ENCODE measurements around the gene DDRGK1.

Gene DDRGK1

GRCh38 chr20:3199206-3199605 is 5.3 kb downstream of the DDRGK1 start:
- no peaks in the 10 kb centered on the region for H3K9me3 ChIP-seq (ENCODE audit: insufficient read depth, low read length)
- H3K79me2 ChIP-seq (ENCODE audit: low read length): peaks cover 22% of the 10 kb centered on the region
- no peaks in the 10 kb centered on the region for H4K20me1 ChIP-seq (ENCODE audit: insufficient read depth, low read length)
- H3K4me1 ChIP-seq (ENCODE audit: low read length): peaks cover 7% of the 10 kb centered on the region; the same call in 1 of the 2 replicates
- H3K27me3 ChIP-seq (ENCODE audit: low read depth, low read length): no peaks in the 10 kb centered on the region
- peaks cover 57% of the 10 kb centered on the region for H3K36me3 ChIP-seq (replicated peaks; ENCODE audit: low read depth, low read length)
- no peak overlapping the region for H3K4me2 ChIP-seq (ENCODE audit: low read length)
- no peak for TF ChIP-seq EZH2phosphoT487 (IDR thresholded peaks at IDR 0.05; ENCODE audit: low read depth)
- TF ChIP-seq CTCF (IDR thresholded peaks at IDR 0.05; ENCODE audit: low read depth, low read length): no peak
- H3K27ac ChIP-seq (ENCODE audit: low read length): no peak overlapping the region
- H3K9ac ChIP-seq (ENCODE audit: low read length): no peak overlapping the region
- no peak overlapping the region for H2AFZ ChIP-seq (ENCODE audit: low read depth, low read length)
- H3K4me3 ChIP-seq (ENCODE audit: low read length): no peak overlapping the region

DNA sequence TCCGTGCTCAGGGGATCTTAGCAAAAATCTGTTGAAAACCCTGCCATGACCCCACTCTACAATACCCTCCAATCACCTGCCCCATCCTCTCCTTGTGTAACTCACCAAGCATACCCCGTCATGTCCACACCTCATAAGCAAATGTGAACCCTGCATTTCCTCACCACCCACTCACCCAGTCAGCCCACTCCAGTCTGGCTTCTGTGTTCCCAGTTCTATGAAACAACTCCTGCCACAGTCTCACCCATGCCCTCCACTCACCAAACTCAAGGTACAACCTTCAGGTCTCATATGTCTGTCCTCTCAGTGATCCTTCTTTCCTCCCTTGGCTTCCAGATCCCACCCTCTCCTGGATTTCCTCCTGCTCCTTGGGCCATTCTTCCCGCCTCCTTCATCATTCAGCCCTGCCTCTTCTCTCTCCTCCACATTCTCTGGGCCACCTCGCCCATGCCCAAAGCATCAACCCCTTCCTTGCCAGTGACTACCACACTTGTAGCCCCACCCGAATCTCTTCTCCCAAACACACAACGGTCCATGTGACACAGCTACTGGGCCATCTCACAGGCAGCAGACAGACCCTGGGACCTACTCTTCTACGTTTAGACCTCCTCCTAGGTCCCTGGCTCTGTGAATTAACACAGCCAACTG is 8.8 kb downstream of the DDRGK1 start:
- H3K27me3 ChIP-seq (ENCODE audit: low read depth, low read length): no peaks in the 10 kb centered on the region
- no peak overlapping the region for H2AFZ ChIP-seq (ENCODE audit: low read depth, low read length)
- no peak overlapping the region for H3K4me2 ChIP-seq (ENCODE audit: low read length)
- H3K27ac ChIP-seq (ENCODE audit: low read length): no peak overlapping the region
- no peaks in the 10 kb centered on the region for H4K20me1 ChIP-seq (ENCODE audit: insufficient read depth, low read length)
- no peaks in the 10 kb centered on the region for H3K79me2 ChIP-seq (ENCODE audit: low read length)
- no peak overlapping the region for H3K9ac ChIP-seq (ENCODE audit: low read length)
- H3K4me1 ChIP-seq (ENCODE audit: low read length): no peaks in the 10 kb centered on the region
- no peak for TF ChIP-seq EZH2phosphoT487 (IDR thresholded peaks at IDR 0.05; ENCODE audit: low read depth)
- no peak for TF ChIP-seq CTCF (IDR thresholded peaks at IDR 0.05; ENCODE audit: low read depth, low read length)
- no peak overlapping the region for H3K4me3 ChIP-seq (ENCODE audit: low read length)
- H3K9me3 ChIP-seq (ENCODE audit: insufficient read depth, low read length): no peaks in the 10 kb centered on the region
- H3K36me3 ChIP-seq (replicated peaks; ENCODE audit: low read depth, low read length): peaks cover 75% of the 10 kb centered on the region

DNA sequence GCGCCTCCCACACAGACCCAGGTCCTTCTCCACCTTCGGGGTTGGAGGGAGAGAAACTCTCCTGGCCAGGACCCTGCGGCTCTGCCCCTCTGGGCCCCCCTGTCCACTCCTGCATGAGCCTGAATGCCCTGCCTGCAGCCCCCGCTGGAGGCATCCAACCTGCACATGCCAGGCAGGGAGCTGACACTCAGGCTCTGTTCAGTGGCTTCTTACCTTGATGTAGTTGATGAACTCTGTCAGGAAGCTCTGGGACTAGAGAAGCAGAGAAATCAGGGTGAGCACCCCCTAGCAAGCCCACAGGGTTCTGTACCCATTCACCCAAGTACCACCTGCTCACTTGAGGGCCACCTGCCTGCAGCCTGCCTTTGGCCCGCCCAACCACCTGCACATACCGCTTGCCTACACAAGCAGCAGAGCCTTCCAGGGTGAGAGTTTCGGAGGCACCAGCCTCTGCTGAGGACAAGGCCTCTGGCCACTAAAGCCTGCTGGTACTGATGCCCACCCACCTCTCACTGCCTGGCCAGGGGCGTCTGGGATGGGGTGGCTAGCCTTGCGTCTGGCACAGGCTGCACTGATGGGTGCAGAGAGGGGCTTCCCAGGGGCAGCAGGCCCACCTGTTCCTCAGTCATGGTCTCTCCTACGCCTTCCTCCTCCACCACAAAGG is 9.7 kb downstream of the DDRGK1 start:
- no peak overlapping the region for H3K27ac ChIP-seq (ENCODE audit: low read length)
- H3K27me3 ChIP-seq (ENCODE audit: low read depth, low read length): no peaks in the 10 kb centered on the region
- no peaks in the 10 kb centered on the region for H3K4me1 ChIP-seq (ENCODE audit: low read length)
- H3K9ac ChIP-seq (ENCODE audit: low read length): no peak overlapping the region
- TF ChIP-seq CTCF (IDR thresholded peaks at IDR 0.05; ENCODE audit: low read depth, low read length) (no peak), EZH2phosphoT487 (IDR thresholded peaks at IDR 0.05; ENCODE audit: low read depth) (no peak)
- H3K79me2 ChIP-seq (ENCODE audit: low read length): no peaks in the 10 kb centered on the region
- no peaks in the 10 kb centered on the region; the same call in 1 of the 2 replicates for H4K20me1 ChIP-seq (ENCODE audit: insufficient read depth, low read length)
- H3K9me3 ChIP-seq (ENCODE audit: insufficient read depth, low read length): no peaks in the 10 kb centered on the region
- H3K4me3 ChIP-seq (ENCODE audit: low read length): no peak overlapping the region
- no peak overlapping the region for H3K4me2 ChIP-seq (ENCODE audit: low read length)
- H3K36me3 ChIP-seq (replicated peaks; ENCODE audit: low read depth, low read length): peaks cover 73% of the 10 kb centered on the region
- H2AFZ ChIP-seq (ENCODE audit: low read depth, low read length): no peak overlapping the region

- Histone ChIP-seq H2AFZ (ENCODE audit: low read depth, low read length) (no peak overlapping the region), H3K27ac (ENCODE audit: low read length) (no peak overlapping the region), H4K20me1 (ENCODE audit: insufficient read depth, low read length) (no peaks in the 10 kb centered on the region; the same call in 1 of the 2 replicates), H3K36me3 (replicated peaks; ENCODE audit: low read depth, low read length) (peaks cover 72% of the 10 kb centered on the region), H3K9me3 (ENCODE audit: insufficient read depth, low read length) (no peaks in the 10 kb centered on the region), H3K4me3 (ENCODE audit: low read length) (no peak overlapping the region), H3K4me1 (ENCODE audit: low read length) (no peaks in the 10 kb centered on the region), H3K4me2 (ENCODE audit: low read length) (no peak overlapping the region), H3K79me2 (ENCODE audit: low read length) (no peaks in the 10 kb centered on the region), H3K9ac (ENCODE audit: low read length) (no peak overlapping the region), H3K27me3 (ENCODE audit: low read depth, low read length) (no peaks in the 10 kb centered on the region)
- TF ChIP-seq EZH2phosphoT487 (IDR thresholded peaks at IDR 0.05; ENCODE audit: low read depth): no peak
- no peak for TF ChIP-seq CTCF (IDR thresholded peaks at IDR 0.05; ENCODE audit: low read depth, low read length)
Observed at GRCh38 chr20:3193806-3194616, 10.5 kb downstream of the DDRGK1 start.
